ENCODE data around the gene PTPN14. TPM values are rescaled to one million over a fixed set of nuclear protein-coding genes. Genes with fewer than 3 reads are reported as not detected.
A peak's percentile ranks its signal among the peaks of the same experiment; 100 is the strongest.

The PTPN14 gene
- total RNA-seq, 1 experiment from 2014 or later: 27.4 TPM

GRCh38 chr1:214568328-214568727 lies 16.9 kb upstream of the PTPN14 start:
- DNase-seq (ENCODE audit: low read depth): peak; percentile 75

GRCh38 chr1:214567481-214567980 lies 16.1 kb upstream of the PTPN14 start:
- DNase-seq (ENCODE audit: low read depth): no peak

- DNase-seq (ENCODE audit: low read depth): peak; percentile 82
These were observed 15.0 kb upstream of the PTPN14 start for GRCh38 chr1:214566158-214567104.

- DNase-seq (ENCODE audit: low read depth): no peak
These were observed 13.9 kb upstream of the PTPN14 start for GRCh38 chr1:214565310-214565709.

GRCh38 chr1:214563881-214564280 lies 12.5 kb upstream of the PTPN14 start:
- DNase-seq (ENCODE audit: low read depth): no peak

GRCh38 chr1:214557952-214558735 lies 6.7 kb upstream of the PTPN14 start:
- peak; percentile 97 for DNase-seq (ENCODE audit: low read depth)

- DNase-seq (ENCODE audit: low read depth): no peak
These were observed 1.8 kb upstream of the PTPN14 start for GRCh38 chr1:214553142-214553710.

GRCh38 chr1:214552174-214552608 lies 789 bp upstream of the PTPN14 start:
- peak; percentile 92 for DNase-seq (ENCODE audit: low read depth)

GRCh38 chr1:214550857-214551435 lies 456 bp downstream of the PTPN14 start:
- peak; percentile 42 for DNase-seq (ENCODE audit: low read depth)

- DNase-seq (ENCODE audit: low read depth): peak; percentile 67
These were observed 1.2 kb downstream of the PTPN14 start for GRCh38 chr1:214550013-214550856.

- no peak for DNase-seq (ENCODE audit: low read depth)
These were observed 1.8 kb downstream of the PTPN14 start for GRCh38 chr1:214549604-214550003.

- peak; percentile 87 for DNase-seq (ENCODE audit: low read depth)
These were observed 2.4 kb downstream of the PTPN14 start for GRCh38 chr1:214548988-214549387.

- DNase-seq (ENCODE audit: low read depth): no peak
These were observed 3.1 kb downstream of the PTPN14 start for GRCh38 chr1:214548271-214548670.

- no peak for DNase-seq (ENCODE audit: low read depth)
These were observed 3.7 kb downstream of the PTPN14 start for GRCh38 chr1:214547747-214548146.

GRCh38 chr1:214546886-214547641 lies 4.3 kb downstream of the PTPN14 start:
- no peak for DNase-seq (ENCODE audit: low read depth)

GRCh38 chr1:214546084-214546483 lies 5.3 kb downstream of the PTPN14 start:
- DNase-seq (ENCODE audit: low read depth): no peak

- DNase-seq (ENCODE audit: low read depth): no peak
These were observed 6.1 kb downstream of the PTPN14 start for GRCh38 chr1:214545293-214545692.

- no peak for DNase-seq (ENCODE audit: low read depth)
These were observed 6.6 kb downstream of the PTPN14 start for GRCh38 chr1:214544791-214545190.

- no peak for DNase-seq (ENCODE audit: low read depth)
These were observed 8.9 kb downstream of the PTPN14 start for GRCh38 chr1:214542275-214543199.

All from M059J (cell line).